Right atrium auricular region (tissue), 2 donors: ENCODE measurements around the gene ICA1. TPM values are rescaled to one million over a fixed set of nuclear protein-coding genes. Genes with fewer than 3 reads are reported as not detected.

Experiments used
- DNase-seq: peaks from one replicate; pipeline ENCODE4 v3.0.0-alpha.2; 2019; ENCODE audit warnings: low spot score
- H3K27ac ChIP-seq, 2 donors: fragments of 200-600 bp; sonication (generic); 1 replicate in 1 of 2; 2 replicates in 1 of 2; pipeline ENCODE4 v1.5.1; 2016 to 2019
- H3K27me3 ChIP-seq, 2 donors: fragments of 200-600 bp; sonication (generic); one replicate each; pipeline versions ENCODE4 v1.5.1 to v1.6.0; 2017 to 2019
- H3K36me3 ChIP-seq: fragments of 200-600 bp; sonication (generic); one replicate; pipeline ENCODE4 v1.5.1; 2016
- H3K4me1 ChIP-seq, 2 donors: fragments of 200-600 bp; sonication (generic); one replicate each; pipeline versions ENCODE4 v1.5.1 to v1.6.0; 2017 to 2019
- H3K4me3 ChIP-seq, 2 donors: fragments of 200-600 bp; sonication (generic); 1 replicate in 1 of 2; 2 replicates in 1 of 2; pipeline ENCODE4 v1.5.1; 2017 to 2019; ENCODE audit warnings: mild to moderate bottlenecking in 1 of 2, moderate library complexity in 1 of 2
- H3K9me3 ChIP-seq, 2 donors: fragments of 200-600 bp; sonication (generic); one replicate each; pipeline ENCODE4 v1.5.1; 2019
- total RNA-seq, 2 donors: library from RNA; depleted of rRNA; stranded (reverse); fragments of >200 nt; gene quantifications; one replicate each; pipeline ENCODE4 v1.1.0, GENCODE V29; 2016
- TF ChIP-seq, protein P1 (sequence below), 2 donors: fragments of 200-600 bp; sonication (generic); IDR thresholded peaks; one replicate each; pipeline ENCODE4 v1.5.1; 2019; ENCODE audit warnings: antibody characterized with exemption in 2 of 2

ICA1 gene
- total RNA-seq, 2 donors from 2014 or later, result 39.4 to 51.8 TPM

DNA sequence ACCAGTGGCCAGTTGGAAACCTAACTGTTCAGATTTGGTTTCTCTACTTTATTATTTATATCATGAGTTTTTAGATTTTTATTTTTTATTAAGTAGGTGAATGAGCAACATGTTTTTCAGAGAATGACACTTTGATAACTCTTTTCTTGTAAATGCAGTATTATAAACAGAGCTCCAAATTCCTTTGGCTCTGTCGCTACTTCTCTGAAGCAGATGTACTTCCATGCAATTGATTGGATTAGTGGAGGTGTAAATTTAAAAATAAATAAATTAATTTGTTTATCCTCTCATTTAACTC lies 34.3 kb upstream of the ICA1 start:
- H3K4me3 ChIP-seq, result no peak overlapping the region
- TF ChIP-seq, protein P1, sequence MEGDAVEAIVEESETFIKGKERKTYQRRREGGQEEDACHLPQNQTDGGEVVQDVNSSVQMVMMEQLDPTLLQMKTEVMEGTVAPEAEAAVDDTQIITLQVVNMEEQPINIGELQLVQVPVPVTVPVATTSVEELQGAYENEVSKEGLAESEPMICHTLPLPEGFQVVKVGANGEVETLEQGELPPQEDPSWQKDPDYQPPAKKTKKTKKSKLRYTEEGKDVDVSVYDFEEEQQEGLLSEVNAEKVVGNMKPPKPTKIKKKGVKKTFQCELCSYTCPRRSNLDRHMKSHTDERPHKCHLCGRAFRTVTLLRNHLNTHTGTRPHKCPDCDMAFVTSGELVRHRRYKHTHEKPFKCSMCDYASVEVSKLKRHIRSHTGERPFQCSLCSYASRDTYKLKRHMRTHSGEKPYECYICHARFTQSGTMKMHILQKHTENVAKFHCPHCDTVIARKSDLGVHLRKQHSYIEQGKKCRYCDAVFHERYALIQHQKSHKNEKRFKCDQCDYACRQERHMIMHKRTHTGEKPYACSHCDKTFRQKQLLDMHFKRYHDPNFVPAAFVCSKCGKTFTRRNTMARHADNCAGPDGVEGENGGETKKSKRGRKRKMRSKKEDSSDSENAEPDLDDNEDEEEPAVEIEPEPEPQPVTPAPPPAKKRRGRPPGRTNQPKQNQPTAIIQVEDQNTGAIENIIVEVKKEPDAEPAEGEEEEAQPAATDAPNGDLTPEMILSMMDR (IDR thresholded peaks at IDR 0.05), result no peak
- no peaks in the 10 kb centered on the region for H3K4me1 ChIP-seq
- no peak for DNase-seq
- H3K36me3 ChIP-seq, result no peaks in the 10 kb centered on the region
- H3K27ac ChIP-seq, result no peak overlapping the region
- H3K9me3 ChIP-seq, result no peaks in the 10 kb centered on the region
- H3K27me3 ChIP-seq, result no peaks in the 10 kb centered on the region

DNA sequence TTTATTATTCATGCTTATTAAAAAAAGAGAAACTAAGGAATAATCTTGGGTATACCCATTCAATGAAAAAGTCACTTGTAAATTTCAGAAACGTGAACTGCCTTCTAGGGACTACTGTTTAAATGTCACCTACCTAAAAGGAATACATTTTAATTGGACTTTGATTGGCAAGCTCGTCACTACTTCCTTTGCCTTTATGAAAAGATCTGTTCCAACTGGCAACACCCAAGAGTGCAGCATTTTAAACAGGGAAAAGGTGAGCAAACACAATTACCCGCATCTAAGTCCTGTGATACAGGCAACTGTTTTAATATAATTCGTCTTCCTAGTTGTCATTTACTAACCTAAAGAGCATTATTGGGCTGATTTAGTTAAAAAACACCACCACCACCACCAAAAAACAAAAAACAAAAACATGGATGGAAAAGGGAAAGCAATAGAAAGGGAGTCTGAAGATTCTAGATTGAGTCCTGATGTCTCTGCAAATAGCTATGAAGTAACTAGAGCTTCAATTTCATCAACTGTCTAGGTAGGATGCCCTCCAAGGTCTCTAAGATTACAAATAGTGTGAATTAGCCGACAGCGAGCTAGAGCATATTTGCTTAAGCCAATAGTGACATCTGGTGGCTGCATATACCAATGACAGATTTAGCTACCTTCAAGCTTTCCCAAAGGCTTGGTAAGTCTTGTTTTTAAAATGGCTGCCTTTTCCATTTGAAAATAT lies 33.8 kb upstream of the ICA1 start:
- TF ChIP-seq, protein P1 (IDR thresholded peaks at IDR 0.05), result peak; percentile 62 to 85
- Histone ChIP-seq H3K36me3 (no peaks in the 10 kb centered on the region), H3K9me3 (no peaks in the 10 kb centered on the region), H3K27me3 (no peaks in the 10 kb centered on the region), H3K4me1 (no peaks in the 10 kb centered on the region), H3K4me3 (no peak overlapping the region), H3K27ac (no peak overlapping the region)
- DNase-seq, result no peak

DNA sequence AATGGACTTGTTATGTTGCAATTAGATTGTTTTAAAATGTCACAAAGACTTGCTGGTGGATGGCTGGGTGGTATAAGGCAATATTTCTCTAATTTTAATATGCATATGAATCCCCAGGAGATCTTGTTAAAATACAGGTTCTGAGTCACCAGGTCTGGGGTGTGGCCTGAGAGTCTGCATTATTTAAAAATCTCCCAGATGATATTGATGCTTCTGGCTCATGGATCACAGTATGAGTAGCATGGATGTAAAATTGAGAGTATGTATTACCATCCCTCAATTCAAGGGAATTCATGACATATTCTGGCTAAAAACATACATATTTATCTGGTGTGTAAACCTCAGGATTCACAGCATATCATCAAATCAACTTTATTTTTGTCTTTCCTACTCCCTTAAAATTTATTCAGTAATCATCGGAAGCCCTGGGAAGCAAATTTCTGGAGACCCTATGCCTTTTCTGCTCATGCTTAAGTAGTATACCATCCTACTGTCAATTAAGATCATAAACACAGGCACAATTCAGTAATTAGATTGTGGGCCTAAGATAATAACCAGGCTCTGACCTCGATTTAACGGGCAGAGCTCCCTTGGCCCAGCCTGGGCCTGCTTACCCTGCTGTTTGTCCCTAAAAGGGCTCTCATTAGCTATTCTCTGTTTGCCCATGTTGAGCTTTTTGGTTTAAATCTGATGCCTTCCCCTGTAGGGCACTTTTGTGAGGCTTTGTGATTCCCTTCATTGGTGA lies 29.6 kb upstream of the ICA1 start:
- Histone ChIP-seq H3K4me3 (no peak overlapping the region), H3K9me3 (no peaks in the 10 kb centered on the region), H3K4me1 (peaks cover 0 to 13% of the 10 kb centered on the region in 2 donors), H3K27ac (no peak overlapping the region), H3K36me3 (no peaks in the 10 kb centered on the region), H3K27me3 (no peaks in the 10 kb centered on the region)
- TF ChIP-seq, protein P1 (IDR thresholded peaks at IDR 0.05), result no peak
- no peak for DNase-seq

DNA sequence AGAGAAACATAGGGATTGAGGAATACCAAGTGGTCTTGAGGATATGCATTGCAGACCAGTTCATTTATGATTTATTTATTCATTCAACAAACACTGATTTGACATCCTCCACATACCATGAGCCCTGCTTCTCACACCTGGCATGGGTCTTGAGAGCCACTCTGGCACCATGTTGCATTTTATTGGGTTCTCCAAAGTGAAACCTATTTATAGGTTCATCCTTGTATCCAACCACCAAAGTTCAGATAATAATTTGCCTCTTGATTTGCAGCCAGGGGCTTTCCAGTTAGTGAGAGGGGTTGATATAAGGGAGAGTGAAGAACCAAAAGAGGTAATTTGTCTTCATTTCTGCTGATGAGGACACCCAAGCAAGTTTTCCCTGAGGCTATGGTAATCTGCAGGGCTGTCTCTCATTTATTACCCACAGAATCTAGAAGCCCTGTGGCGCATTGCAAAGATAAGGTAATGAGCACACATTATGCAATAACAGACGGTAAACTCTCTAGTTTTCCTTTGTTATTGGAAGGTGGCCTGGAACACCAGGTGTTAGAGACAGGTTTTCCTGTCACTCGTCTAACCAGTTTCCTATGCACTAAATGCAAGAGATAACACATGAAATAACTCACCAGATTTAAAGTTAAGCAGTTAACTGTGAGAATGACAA lies 28.8 kb upstream of the ICA1 start:
- TF ChIP-seq, protein P1 (IDR thresholded peaks at IDR 0.05), result no peak
- H3K27ac ChIP-seq, result peak overlapping the region in 1 of 2 donors; percentile 0

DNA sequence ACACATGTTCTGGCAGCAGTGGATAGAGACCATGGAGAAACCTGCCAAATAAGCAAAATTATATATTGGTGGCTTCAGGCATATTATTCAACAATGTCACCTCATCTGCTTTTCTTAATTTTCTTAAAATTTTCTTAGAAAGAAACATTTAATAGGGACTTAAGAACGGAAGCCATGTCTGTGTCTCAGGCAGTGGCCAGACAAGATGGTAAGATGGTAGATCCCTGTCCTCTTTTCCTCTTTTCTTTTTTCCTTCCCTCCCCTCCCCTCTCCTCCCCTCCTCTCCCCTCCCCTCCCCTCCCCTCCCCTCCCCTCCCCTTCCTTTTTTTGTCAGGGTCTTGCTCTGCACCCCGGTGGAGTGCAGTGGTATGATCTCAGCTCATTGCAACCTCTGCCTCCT lies 24.2 kb upstream of the ICA1 start:
- H3K4me1 ChIP-seq, result peaks cover 0 to 39% of the 10 kb centered on the region in 2 donors
- TF ChIP-seq, protein P1 (IDR thresholded peaks at IDR 0.05), result no peak
- peak overlapping the region; percentile 52 to 93 for H3K27ac ChIP-seq

More for the DNA sequence above, 28.8 kb upstream of the ICA1 start:
- H3K9me3 ChIP-seq, result no peaks in the 10 kb centered on the region
- H3K27me3 ChIP-seq, result no peaks in the 10 kb centered on the region
- no peaks in the 10 kb centered on the region for H3K36me3 ChIP-seq
- no peak for DNase-seq
- H3K4me1 ChIP-seq, result peaks cover 0 to 13% of the 10 kb centered on the region in 2 donors
- no peak overlapping the region for H3K4me3 ChIP-seq

More for the DNA sequence above, 24.2 kb upstream of the ICA1 start:
- no peaks in the 10 kb centered on the region for H3K36me3 ChIP-seq
- no peaks in the 10 kb centered on the region for H3K9me3 ChIP-seq
- H3K4me3 ChIP-seq, result no peak overlapping the region
- no peaks in the 10 kb centered on the region for H3K27me3 ChIP-seq
- DNase-seq, result no peak
